ENCODE data around the gene SCNN1A. TPM values are rescaled to one million over a fixed set of nuclear protein-coding genes. Genes with fewer than 3 reads are reported as not detected.

The SCNN1A gene
- total RNA-seq, 4 donors from 2014 or later = 1.3 to 38.3 (median 7.3) TPM

DNA sequence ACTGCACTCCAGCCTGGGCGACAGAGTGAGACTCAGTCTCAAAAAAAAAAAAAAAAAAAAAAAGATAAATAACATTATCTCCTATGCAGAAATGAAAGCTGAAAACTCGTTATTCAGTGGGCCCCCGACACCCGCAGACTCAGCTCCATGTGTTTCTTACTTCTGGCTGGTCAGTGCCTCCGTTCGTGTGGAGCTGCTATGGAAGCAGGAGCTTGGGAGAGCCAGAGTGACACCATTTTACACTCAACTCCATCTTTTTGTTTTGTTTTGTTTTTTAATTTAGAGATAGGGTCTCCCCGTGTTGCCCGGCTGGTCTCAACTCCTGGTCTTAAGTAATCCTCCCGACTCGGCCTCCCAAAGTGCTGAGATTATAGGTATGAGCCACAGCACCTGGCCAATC is 78.2 kb downstream of the SCNN1A start:
- intact Hi-C loops (cut with DNase I; ENCODE audit: low total_unique reads) = no loop called here
- Histone ChIP-seq H3K27ac (no peak overlapping the region), H3K4me1 (no peaks in the 10 kb centered on the region), H3K27me3 (no peaks in the 10 kb centered on the region), H3K36me3 (no peaks in the 10 kb centered on the region), H3K4me3 (no peak overlapping the region), H3K9me3 (no peaks in the 10 kb centered on the region)
- no peak for DNase-seq
- TF ChIP-seq, protein P1, sequence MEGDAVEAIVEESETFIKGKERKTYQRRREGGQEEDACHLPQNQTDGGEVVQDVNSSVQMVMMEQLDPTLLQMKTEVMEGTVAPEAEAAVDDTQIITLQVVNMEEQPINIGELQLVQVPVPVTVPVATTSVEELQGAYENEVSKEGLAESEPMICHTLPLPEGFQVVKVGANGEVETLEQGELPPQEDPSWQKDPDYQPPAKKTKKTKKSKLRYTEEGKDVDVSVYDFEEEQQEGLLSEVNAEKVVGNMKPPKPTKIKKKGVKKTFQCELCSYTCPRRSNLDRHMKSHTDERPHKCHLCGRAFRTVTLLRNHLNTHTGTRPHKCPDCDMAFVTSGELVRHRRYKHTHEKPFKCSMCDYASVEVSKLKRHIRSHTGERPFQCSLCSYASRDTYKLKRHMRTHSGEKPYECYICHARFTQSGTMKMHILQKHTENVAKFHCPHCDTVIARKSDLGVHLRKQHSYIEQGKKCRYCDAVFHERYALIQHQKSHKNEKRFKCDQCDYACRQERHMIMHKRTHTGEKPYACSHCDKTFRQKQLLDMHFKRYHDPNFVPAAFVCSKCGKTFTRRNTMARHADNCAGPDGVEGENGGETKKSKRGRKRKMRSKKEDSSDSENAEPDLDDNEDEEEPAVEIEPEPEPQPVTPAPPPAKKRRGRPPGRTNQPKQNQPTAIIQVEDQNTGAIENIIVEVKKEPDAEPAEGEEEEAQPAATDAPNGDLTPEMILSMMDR (IDR thresholded peaks at IDR 0.05) = no peak

Small RNA genes lying within 50 kb of the gene (small RNA-seq; reads per million reads assigned to genes)
- gene RN7SL391P = not detected

Other genes starting within 250 kb of the SCNN1A start
- gene CD9, start 175.2 kb downstream of the SCNN1A start, total RNA-seq = 100 to 1,000 TPM; 161 to 275 (median 207) TPM
- gene PLEKHG6, start 64.9 kb downstream of the SCNN1A start, total RNA-seq = 1 to 10 TPM in 2 of 4 donors, under 1 TPM in 1, not detected in 1; 0.29 to 1.9 (median 1.7) TPM
- 100 to 1,000 TPM in 3 of 4 donors, 10 to 100 TPM in 1; 71.8 to 297 (median 174) TPM for gene TNFRSF1A, start 33.5 kb downstream of the SCNN1A start, total RNA-seq
- 100 to 1,000 TPM in 1 of 4 donors, 10 to 100 TPM in 3; 28.1 to 116 (median 83.5) TPM for gene LTBR, start 8.6 kb upstream of the SCNN1A start, total RNA-seq
- 1 to 10 TPM in 1 of 4 donors, under 1 TPM in 1, not detected in 2; 0.35 to 1.4 TPM for gene CD27, start 69.4 kb upstream of the SCNN1A start, total RNA-seq
- 10 to 100 TPM in 3 of 4 donors, 1 to 10 TPM in 1; 10.0 to 25.7 (median 17.1) TPM for gene TAPBPL, start 76.5 kb upstream of the SCNN1A start, total RNA-seq
- gene VAMP1, start 95.1 kb upstream of the SCNN1A start, total RNA-seq = 10 to 100 TPM in 1 of 4 donors, 1 to 10 TPM in 3; 1.0 to 17.7 (median 6.8) TPM
- 10 to 100 TPM; 14.1 to 83.7 (median 36.4) TPM for gene MRPL51, start 117.7 kb upstream of the SCNN1A start, total RNA-seq
- 100 to 1,000 TPM in 1 of 4 donors, 10 to 100 TPM in 2, 1 to 10 TPM in 1; 2.8 to 145 (median 19.3) TPM for gene NCAPD2, start 118.5 kb upstream of the SCNN1A start, total RNA-seq
- gene GAPDH, start 159.0 kb upstream of the SCNN1A start, total RNA-seq = 1,000 to 10,000 TPM in 2 of 4 donors, 100 to 1,000 TPM in 2; 962 to 1,122 (median 1,020) TPM
- gene IFFO1, start 180.5 kb upstream of the SCNN1A start, total RNA-seq = 10 to 100 TPM; 17.1 to 50.6 (median 32.8) TPM
- gene NOP2, start 192.7 kb upstream of the SCNN1A start, total RNA-seq = 10 to 100 TPM in 2 of 4 donors, 1 to 10 TPM in 2; 4.1 to 47.6 (median 10.1) TPM
- 100 to 1,000 TPM in 3 of 4 donors, 10 to 100 TPM in 1; 99.4 to 323 (median 247) TPM for gene CHD4, start 231.8 kb upstream of the SCNN1A start, total RNA-seq